ENCODE measurements around the gene PRRC2A. TPM values are rescaled to one million over a fixed set of nuclear protein-coding genes. Genes with fewer than 3 reads are reported as not detected.

Gene PRRC2A
- 141 TPM for polyA plus RNA-seq (2013, experiment 1 of 2)
- polyA plus RNA-seq (2013, experiment 2 of 2), result 142 TPM

- peak within 1 kb of the TSS; percentile 97 for H3K23ac ChIP-seq (ENCODE audit: low read depth, low read length, poor library complexity)
- H2BK5ac ChIP-seq (ENCODE audit: low read length), result peak within 1 kb of the TSS; percentile 96
- no peak within 1 kb of the TSS for H4K91ac ChIP-seq (ENCODE audit: low read depth, low read length, poor library complexity)
- peak within 1 kb of the TSS; percentile 96 for H4K8ac ChIP-seq (ENCODE audit: low read depth, low read length)
- no peaks in the 10 kb centered on the region for H3K27me3 ChIP-seq (ENCODE audit: control insufficient read depth in 3 of 3, insufficient read depth in 3 of 3, low read depth in 1 of 3, low read length in 3 of 3)
- no peak for DNase-seq (ENCODE audit: low spot score)
- H3K14ac ChIP-seq (ENCODE audit: low read length), result no peak within 1 kb of the TSS
- peak within 1 kb of the TSS; percentile 100 for H3K18ac ChIP-seq (ENCODE audit: low read length)
- no peak within 1 kb of the TSS for H2BK12ac ChIP-seq (ENCODE audit: low read length)
- H3K27ac ChIP-seq (replicated peaks; ENCODE audit: low read length), result peak within 1 kb of the TSS; percentile 100
- WGBS, 2 donors (ENCODE audit: extremely low coverage in 2 of 2, insufficient read length in 2 of 2, insufficient replicate concordance in 1 of 2), result no CpG with 5 or more reads among the region's 67 CpGs
- peaks cover 5% of the 10 kb centered on the region for H3K79me1 ChIP-seq (ENCODE audit: low read depth, low read length)
- H3K4me3 ChIP-seq (ENCODE audit: low read length in 2 of 2), result peak within 1 kb of the TSS; percentile 85 to 95
- H3K4me2 ChIP-seq (ENCODE audit: insufficient read depth, low read length, poor library complexity, severe bottlenecking), result peak within 1 kb of the TSS; percentile 82
- peaks cover 7 to 13% of the 10 kb centered on the region in 2 donors for H3K4me1 ChIP-seq (ENCODE audit: control insufficient read depth in 2 of 2, insufficient read depth in 1 of 2, low read depth in 1 of 2, low read length in 2 of 2)
- peaks cover 33 to 45% of the 10 kb centered on the region in 2 donors for H3K36me3 ChIP-seq (replicated peaks in 1 of 2; ENCODE audit: control insufficient read depth in 2 of 2, insufficient read depth in 2 of 2, low read length in 2 of 2)
- H3K9me3 ChIP-seq (replicated peaks in 1 of 2; ENCODE audit: control insufficient read depth in 2 of 2, insufficient read depth in 1 of 2, low read depth in 1 of 2, low read length in 2 of 2), result no peaks in the 10 kb centered on the region
- H3K9ac ChIP-seq (ENCODE audit: low read depth, low read length, poor library complexity), result peak within 1 kb of the TSS; percentile 96
- H3K4ac ChIP-seq (ENCODE audit: low read length), result no peak within 1 kb of the TSS
- H2BK15ac ChIP-seq (ENCODE audit: low read length), result peak within 1 kb of the TSS; percentile 82
- H2BK120ac ChIP-seq (ENCODE audit: low read depth, low read length), result peak within 1 kb of the TSS; percentile 57
- peak within 1 kb of the TSS; percentile 43 for H2AK5ac ChIP-seq (ENCODE audit: low read depth, low read length)
- H2AFZ ChIP-seq (ENCODE audit: low read length), result peak within 1 kb of the TSS; percentile 83
These were observed at the start of gene PRRC2A for GRCh38 chr6:31620586-31621319. Gene PRRC2A, plus strand, starts transcription at chr6:31620715. Its CDS starts 2,075 bp downstream, at chr6:31622790.

GRCh38 chr6:31572041-31572911 is 48.2 kb upstream of the PRRC2A start, which contains the start of gene LTA:
Gene LTA, plus strand, starts transcription at chr6:31572289. Its CDS starts 454 bp downstream, at chr6:31572743.
- Histone ChIP-seq H2AK5ac (ENCODE audit: low read depth, low read length) (peak within 1 kb of the TSS; percentile 64), H3K9ac (ENCODE audit: low read depth, low read length, poor library complexity) (no peak within 1 kb of the TSS), H3K79me1 (ENCODE audit: low read depth, low read length) (no peaks in the 10 kb centered on the region), H3K4me3 (ENCODE audit: low read length in 2 of 2) (no peak within 1 kb of the TSS), H3K4me1 (ENCODE audit: control insufficient read depth in 2 of 2, insufficient read depth in 1 of 2, low read depth in 1 of 2, low read length in 2 of 2) (peaks cover 2 to 13% of the 10 kb centered on the region in 2 donors), H3K9me3 (replicated peaks in 1 of 2; ENCODE audit: control insufficient read depth in 2 of 2, insufficient read depth in 1 of 2, low read depth in 1 of 2, low read length in 2 of 2) (no peaks in the 10 kb centered on the region), H2BK15ac (ENCODE audit: low read length) (no peak within 1 kb of the TSS), H3K27ac (replicated peaks; ENCODE audit: low read length) (no peak within 1 kb of the TSS), H3K14ac (ENCODE audit: low read length) (no peak within 1 kb of the TSS), H4K91ac (ENCODE audit: low read depth, low read length, poor library complexity) (no peak within 1 kb of the TSS), H3K36me3 (replicated peaks in 1 of 2; ENCODE audit: control insufficient read depth in 2 of 2, insufficient read depth in 2 of 2, low read length in 2 of 2) (no peaks in the 10 kb centered on the region), H2BK5ac (ENCODE audit: low read length) (no peak within 1 kb of the TSS), H3K4ac (ENCODE audit: low read length) (no peak within 1 kb of the TSS), H3K4me2 (ENCODE audit: insufficient read depth, low read length, poor library complexity, severe bottlenecking) (no peak within 1 kb of the TSS), H4K8ac (ENCODE audit: low read depth, low read length) (no peak within 1 kb of the TSS), H3K18ac (ENCODE audit: low read length) (no peak within 1 kb of the TSS), H2BK12ac (ENCODE audit: low read length) (no peak within 1 kb of the TSS), H2BK120ac (ENCODE audit: low read depth, low read length) (no peak within 1 kb of the TSS), H3K23ac (ENCODE audit: low read depth, low read length, poor library complexity) (no peak within 1 kb of the TSS), H2AFZ (ENCODE audit: low read length) (no peak within 1 kb of the TSS), H3K27me3 (ENCODE audit: control insufficient read depth in 3 of 3, insufficient read depth in 3 of 3, low read depth in 1 of 3, low read length in 3 of 3) (peaks cover 0 to 27% (median 0%) of the 10 kb centered on the region in 3 experiments)
- DNase-seq (ENCODE audit: low spot score), result no peak
- no CpG with 5 or more reads among the region's 27 CpGs for WGBS, 2 donors (ENCODE audit: extremely low coverage in 2 of 2, insufficient read length in 2 of 2, insufficient replicate concordance in 1 of 2)

- Histone ChIP-seq H2AFZ (ENCODE audit: low read length) (no peak overlapping the region), H3K4me1 (ENCODE audit: control insufficient read depth in 2 of 2, insufficient read depth in 1 of 2, low read depth in 1 of 2, low read length in 2 of 2) (peaks cover 2% of the 10 kb centered on the region in 2 donors), H3K4me2 (ENCODE audit: insufficient read depth, low read length, poor library complexity, severe bottlenecking) (no peak overlapping the region), H4K91ac (ENCODE audit: low read depth, low read length, poor library complexity) (no peak overlapping the region), H3K23ac (ENCODE audit: low read depth, low read length, poor library complexity) (no peak overlapping the region), H3K27ac (replicated peaks; ENCODE audit: low read length) (no peak overlapping the region), H3K27me3 (ENCODE audit: control insufficient read depth in 3 of 3, insufficient read depth in 3 of 3, low read depth in 1 of 3, low read length in 3 of 3) (peaks cover 0 to 37% (median 0%) of the 10 kb centered on the region in 3 experiments), H3K36me3 (replicated peaks in 1 of 2; ENCODE audit: control insufficient read depth in 2 of 2, insufficient read depth in 2 of 2, low read length in 2 of 2) (no peaks in the 10 kb centered on the region), H2AK5ac (ENCODE audit: low read depth, low read length) (peak overlapping the region; percentile 19), H3K18ac (ENCODE audit: low read length) (peak overlapping the region; percentile 27), H3K79me1 (ENCODE audit: low read depth, low read length) (no peaks in the 10 kb centered on the region), H3K9me3 (replicated peaks in 1 of 2; ENCODE audit: control insufficient read depth in 2 of 2, insufficient read depth in 1 of 2, low read depth in 1 of 2, low read length in 2 of 2) (no peaks in the 10 kb centered on the region), H2BK5ac (ENCODE audit: low read length) (no peak overlapping the region), H3K9ac (ENCODE audit: low read depth, low read length, poor library complexity) (no peak overlapping the region), H2BK12ac (ENCODE audit: low read length) (no peak overlapping the region), H3K4ac (ENCODE audit: low read length) (no peak overlapping the region), H3K14ac (ENCODE audit: low read length) (no peak overlapping the region), H2BK120ac (ENCODE audit: low read depth, low read length) (no peak overlapping the region), H2BK15ac (ENCODE audit: low read length) (no peak overlapping the region), H4K8ac (ENCODE audit: low read depth, low read length) (no peak overlapping the region), H3K4me3 (ENCODE audit: low read length in 2 of 2) (no peak overlapping the region)
- no CpG with 5 or more reads among the region's 9 CpGs for WGBS, 2 donors (ENCODE audit: extremely low coverage in 2 of 2, insufficient read length in 2 of 2, insufficient replicate concordance in 1 of 2)
- no peak for DNase-seq (ENCODE audit: low spot score)
These were observed 47.0 kb upstream of the PRRC2A start for GRCh38 chr6:31573239-31574105.
